Astrocyte of the cerebellum (primary cell): ENCODE results near the gene SCUBE2.

Experiments
- DNase-seq: peaks from one replicate; pipeline ENCODE4 v3.0.0-alpha.2; 2011; ENCODE audit warnings: low read depth
- H3K4me3 ChIP-seq: 2 replicates; pipeline ENCODE4 v1.5.1; 2011; ENCODE audit warnings: mild to moderate bottlenecking, low read depth, low read length, moderate library complexity
- CTCF ChIP-seq: IDR thresholded peaks from 2 replicates; pipeline ENCODE4 v1.5.1; 2012; ENCODE audit warnings: low read length, low read depth, moderate library complexity, mild to moderate bottlenecking; ENCODE audit errors: missing control alignments
- in situ Hi-C: cut with HindIII; loops from 2 replicates; pipeline ENCODE4 v1.10.0; 2017; ENCODE audit warnings: low sequenced_read_pairs

SCUBE2 gene

GRCh38 chr11:9091044-9091922, at the start of gene SCUBE2:
SCUBE2 (minus strand) TSS chr11:9091599; CDS start chr11:9091528, 71 bp downstream.
- no peak for DNase-seq
- H3K4me3 ChIP-seq = peak within 1 kb of the TSS; percentile 35
- no peak for TF ChIP-seq CTCF
- in situ Hi-C loops = no loop called here

DNA sequence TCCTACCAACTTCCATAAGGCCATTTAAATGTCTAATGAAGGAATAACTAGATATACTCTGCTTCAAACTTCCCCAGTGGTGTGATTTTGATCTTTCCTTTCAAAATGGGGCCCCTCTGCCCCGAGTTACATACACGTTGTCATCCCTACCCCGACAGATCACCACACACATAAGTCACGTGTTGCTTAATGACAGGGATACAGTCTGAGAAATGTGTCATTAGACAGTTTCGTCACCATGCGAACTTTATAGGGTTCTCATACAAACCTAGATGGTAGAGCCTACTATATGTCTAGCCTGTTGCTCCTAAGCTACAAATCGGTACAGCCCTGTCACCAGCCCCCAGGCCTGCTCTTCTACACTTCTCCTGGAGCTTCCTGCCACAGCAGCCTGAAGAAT, 49.8 kb upstream of the SCUBE2 start:
- H3K4me3 ChIP-seq = no peak overlapping the region
- DNase-seq = no peak
- in situ Hi-C loops = no loop called here
- no peak for TF ChIP-seq CTCF

- TF ChIP-seq CTCF = no peak
- no peak for DNase-seq
- H3K4me3 ChIP-seq = no peak overlapping the region
- in situ Hi-C loops = no loop called here
These were observed 48.4 kb upstream of the SCUBE2 start for GRCh38 chr11:9139628-9140357.

- peak; percentile 92 for DNase-seq
- TF ChIP-seq CTCF = no peak
- in situ Hi-C loops = no loop called here
- no peak overlapping the region for H3K4me3 ChIP-seq
These were observed 47.5 kb upstream of the SCUBE2 start for GRCh38 chr11:9138612-9139579.

GRCh38 chr11:9138133-9138453, 46.7 kb upstream of the SCUBE2 start:
- in situ Hi-C loops = no loop called here
- no peak overlapping the region for H3K4me3 ChIP-seq
- DNase-seq = no peak
- TF ChIP-seq CTCF = no peak

GRCh38 chr11:9137293-9138132, 46.1 kb upstream of the SCUBE2 start:
- H3K4me3 ChIP-seq = no peak overlapping the region
- TF ChIP-seq CTCF = peak; percentile 97
- in situ Hi-C loops = no loop called here
- DNase-seq = peak; percentile 56
